Stimulated activated CD8-positive, alpha-beta memory T cell treated with anti-CD3 and anti-CD28 coated beads, Interleukin-7, amount 100 ng/mL, for 24 hours (primary cell): ENCODE results near the gene TAF4.

Experiments used
- DNase-seq: peaks from one replicate; pipeline ENCODE4 v3.0.0-alpha.2; 2020; ENCODE audit warnings: low read depth

TAF4 gene

GRCh38 chr20:61964675-61965605 is 100.7 kb downstream of the TAF4 start:
- DNase-seq, result no peak

GRCh38 chr20:61963885-61964674 is 101.6 kb downstream of the TAF4 start:
- no peak for DNase-seq

- DNase-seq, result no peak
Observed at GRCh38 chr20:61963149-61963548, 102.5 kb downstream of the TAF4 start.

- DNase-seq, result no peak
Observed at GRCh38 chr20:61960836-61961235, 104.8 kb downstream of the TAF4 start.

GRCh38 chr20:61958773-61959700 is 106.6 kb downstream of the TAF4 start:
- DNase-seq, result no peak

- no peak for DNase-seq
Observed at GRCh38 chr20:61957961-61958715, 107.5 kb downstream of the TAF4 start.

- no peak for DNase-seq
Observed at GRCh38 chr20:61956396-61957342, 109.0 kb downstream of the TAF4 start.

GRCh38 chr20:61955668-61956395 is 109.8 kb downstream of the TAF4 start:
- no peak for DNase-seq

GRCh38 chr20:61954276-61955021 is 111.2 kb downstream of the TAF4 start:
- DNase-seq, result no peak

GRCh38 chr20:61953037-61954021 is 112.4 kb downstream of the TAF4 start:
- no peak for DNase-seq

- DNase-seq, result no peak
Observed at GRCh38 chr20:61951695-61952533, 113.8 kb downstream of the TAF4 start.

GRCh38 chr20:61950641-61951071 is 115.0 kb downstream of the TAF4 start:
- no peak for DNase-seq

GRCh38 chr20:61949714-61950640 is 115.7 kb downstream of the TAF4 start:
- no peak for DNase-seq

- DNase-seq, result no peak
Observed at GRCh38 chr20:61949363-61949713, 116.3 kb downstream of the TAF4 start.
